ENCODE measurements around the gene ZNF280D. TPM values are rescaled to one million over a fixed set of nuclear protein-coding genes. Genes with fewer than 3 reads are reported as not detected.

The ZNF280D gene
- total RNA-seq, 1 donor from 2014 or later, result 18.0 TPM

- Mint-ChIP-seq H3K27ac (no peak overlapping the region), H3K4me1 (ENCODE audit: unreplicated experiment) (no peaks in the 10 kb centered on the region), H3K4me3 (no peak overlapping the region), H3K27me3 (no peaks in the 10 kb centered on the region), H3K36me3 (no peaks in the 10 kb centered on the region), H3K9me3 (no peaks in the 10 kb centered on the region)
- TF ChIP-seq CTCF (conservative IDR thresholded peaks at IDR 0.05), result no peak
- no peak for DNase-seq (ENCODE audit: extremely low spot score, unreplicated experiment)
These were observed 3.8 kb upstream of the ZNF280D start for GRCh38 chr15:56736881-56737707.

GRCh38 chr15:56736308-56736707 is 3.0 kb upstream of the ZNF280D start:
- H3K4me3 Mint-ChIP-seq, result no peak overlapping the region
- H3K9me3 Mint-ChIP-seq, result no peaks in the 10 kb centered on the region
- no peak overlapping the region for H3K27ac Mint-ChIP-seq
- no peaks in the 10 kb centered on the region for H3K36me3 Mint-ChIP-seq
- TF ChIP-seq CTCF (conservative IDR thresholded peaks at IDR 0.05), result no peak
- H3K27me3 Mint-ChIP-seq, result no peaks in the 10 kb centered on the region
- H3K4me1 Mint-ChIP-seq (ENCODE audit: unreplicated experiment), result no peaks in the 10 kb centered on the region
- no peak for DNase-seq (ENCODE audit: extremely low spot score, unreplicated experiment)

DNA sequence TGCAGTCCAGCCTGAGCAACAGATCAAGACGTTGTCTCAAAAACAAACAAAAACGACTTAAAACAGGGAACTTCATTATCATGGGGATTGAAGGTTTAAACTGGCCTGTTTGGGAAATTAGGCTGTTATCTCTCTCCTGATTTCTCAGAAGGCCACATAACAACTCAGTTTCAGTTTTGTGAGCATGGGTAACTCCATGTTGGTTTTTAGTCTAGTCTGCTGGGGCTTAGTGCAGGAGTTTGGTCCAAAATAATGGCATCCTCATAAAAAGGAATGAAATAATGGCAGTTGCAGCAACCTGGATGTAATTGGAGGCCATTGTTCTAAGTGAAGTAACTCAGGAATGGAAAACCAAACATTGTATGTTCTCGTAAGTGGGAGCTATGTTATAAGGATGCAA is 2.3 kb upstream of the ZNF280D start:
- Mint-ChIP-seq H3K27ac (no peak overlapping the region), H3K36me3 (no peaks in the 10 kb centered on the region), H3K27me3 (no peaks in the 10 kb centered on the region), H3K9me3 (no peaks in the 10 kb centered on the region), H3K4me3 (no peak overlapping the region), H3K4me1 (ENCODE audit: unreplicated experiment) (no peaks in the 10 kb centered on the region)
- TF ChIP-seq CTCF (conservative IDR thresholded peaks at IDR 0.05), result no peak
- DNase-seq (ENCODE audit: extremely low spot score, unreplicated experiment), result no peak

- H3K36me3 Mint-ChIP-seq, result no peaks in the 10 kb centered on the region
- H3K27me3 Mint-ChIP-seq, result no peaks in the 10 kb centered on the region
- H3K4me1 Mint-ChIP-seq (ENCODE audit: unreplicated experiment), result no peaks in the 10 kb centered on the region
- no peak for DNase-seq (ENCODE audit: extremely low spot score, unreplicated experiment)
- TF ChIP-seq CTCF (conservative IDR thresholded peaks at IDR 0.05), result no peak
- H3K4me3 Mint-ChIP-seq, result peak overlapping the region; percentile 41
- no peaks in the 10 kb centered on the region for H3K9me3 Mint-ChIP-seq
- H3K27ac Mint-ChIP-seq, result no peak overlapping the region
These were observed 815 bp upstream of the ZNF280D start for GRCh38 chr15:56734013-56734635.

GRCh38 chr15:56732886-56733135 is 498 bp downstream of the ZNF280D start:
- H3K9me3 Mint-ChIP-seq, result no peaks in the 10 kb centered on the region
- H3K36me3 Mint-ChIP-seq, result no peaks in the 10 kb centered on the region
- peak overlapping the region; percentile 96 for H3K27ac Mint-ChIP-seq
- H3K4me3 Mint-ChIP-seq, result peak overlapping the region; percentile 91
- TF ChIP-seq CTCF (conservative IDR thresholded peaks at IDR 0.05), result no peak
- H3K4me1 Mint-ChIP-seq (ENCODE audit: unreplicated experiment), result no peaks in the 10 kb centered on the region
- no peaks in the 10 kb centered on the region for H3K27me3 Mint-ChIP-seq
- no peak for DNase-seq (ENCODE audit: extremely low spot score, unreplicated experiment)
